GM12878 (cell line): ENCODE results near the gene NET1. TPM values are rescaled to one million over a fixed set of nuclear protein-coding genes. Genes with fewer than 3 reads are reported as not detected.

ENCODE experiments used
- ATAC-seq: fragments of 200-7000 bp; cut with Tn5 transposase; 3 replicates; pipeline ENCODE4 v1.9.1; 2020; ENCODE audit warnings: mild to moderate bottlenecking, moderate library complexity
- BruUV-seq: library from RNA; stranded (reverse); fragments of 400-500 nt; replicated peaks from 2 replicates; lab custom pipeline; 2021; lab: Mats Ljungman, UMichigan
- CTCF ChIA-PET: fragments of 300-600 bp; sonication (Branson Sonifier 250); formaldehyde crosslinking; extraction: SDS; loops from one replicate; lab custom pipeline; 2021; ENCODE audit warnings: inconsistent platforms; lab: Yijun Ruan, JAX
- POLR2A ChIA-PET: fragments of 350-600 bp; formaldehyde crosslinking; extraction: SDS; loops from one replicate; lab custom pipeline; 2021; ENCODE audit warnings: inconsistent platforms; lab: Charles Lee
- RAD21 ChIA-PET: fragments of 300-600 bp; sonication (Branson Sonifier 250); formaldehyde crosslinking; loops from one replicate; lab custom pipeline; 2023; ENCODE audit warnings: antibody characterized with exemption; ENCODE audit not compliant: unreplicated experiment; lab: Charles Lee
- SMC1A ChIA-PET: fragments of 300-600 bp; sonication (Branson Sonifier 250); formaldehyde crosslinking; loops from one replicate; lab custom pipeline; 2023; ENCODE audit not compliant: unreplicated experiment, uncharacterized antibody; lab: Charles Lee
- DNase-seq: peaks from one replicate; pipeline ENCODE4 v3.0.0-alpha.2; 2011; ENCODE audit warnings: low read depth, low spot score
- FAIRE-seq: peaks from 3 replicates; lab custom pipeline; 2011; peaks lifted over from hg19 to GRCh38; lab: Jason Lieb, UNC
- H2AFZ ChIP-seq: 2 replicates; pipeline ENCODE4 v1.6.0; 2011; ENCODE audit warnings: low read depth, low read length, control low read depth; ENCODE audit not compliant: control insufficient read depth
- H3K27ac ChIP-seq: 2 replicates; pipeline ENCODE4 v1.5.1; 2011; ENCODE audit warnings: control low read depth; ENCODE audit not compliant: control insufficient read depth, insufficient read depth
- H3K27me3 ChIP-seq, 2 experiments: replicated peaks in 1 of 2; 2 replicates each; pipeline versions ENCODE4 v1.6.0 to v1.6.1; 2011; ENCODE audit warnings: low read length in 1 of 2; ENCODE audit not compliant: control insufficient read depth in 2 of 2, insufficient read depth in 2 of 2
- H3K36me3 ChIP-seq, 2 experiments: 2 replicates each; pipeline ENCODE4 v1.5.1; 2011; ENCODE audit warnings: low read length in 1 of 2; ENCODE audit not compliant: control insufficient read depth in 2 of 2, insufficient read depth in 2 of 2
- H3K4me1 ChIP-seq: 2 replicates; pipeline ENCODE4 v1.6.1; 2011; ENCODE audit warnings: mild to moderate bottlenecking, low read length, moderate library complexity, mixed read lengths; ENCODE audit not compliant: control insufficient read depth, insufficient read depth
- H3K4me2 ChIP-seq: 2 replicates; pipeline ENCODE4 v1.6.0; 2011; ENCODE audit warnings: control low read depth; ENCODE audit not compliant: control insufficient read depth, insufficient read depth
- H3K4me3 ChIP-seq: fragments of 200-600 bp; sonication (generic); 2 replicates; pipeline ENCODE4 v1.5.1; 2016
- H3K79me2 ChIP-seq: 2 replicates; pipeline ENCODE4 v1.6.0; 2011; ENCODE audit warnings: low read length; ENCODE audit not compliant: control insufficient read depth, insufficient read depth
- H3K9ac ChIP-seq: 2 replicates; pipeline ENCODE4 v1.8.0; 2011; ENCODE audit warnings: low read length, control low read depth, mixed read lengths; ENCODE audit not compliant: control insufficient read depth, insufficient read depth
- H3K9me3 ChIP-seq: replicated peaks from 3 replicates; pipeline ENCODE4 v1.5.1; 2011; ENCODE audit warnings: mild to moderate bottlenecking, low read length; ENCODE audit not compliant: control insufficient read depth, insufficient read depth
- H4K20me1 ChIP-seq: 2 replicates; pipeline ENCODE4 v1.6.0; 2011; ENCODE audit not compliant: control insufficient read depth, insufficient read depth
- RELB ChIP-seq: fragments of 450-650 bp; IDR thresholded peaks from 2 replicates; pipeline ENCODE4 v1.6.1; 2017; ENCODE audit warnings: low read depth, mild to moderate bottlenecking, moderate library complexity
- STAT3 ChIP-seq: IDR thresholded peaks from 2 replicates; pipeline ENCODE4 v1.6.1; 2011; ENCODE audit warnings: low read depth, low read length, improper control_type of control experiment
- WGBS: methylation state at CpG from one replicate; pipeline ENCODE4 v1.1.6; 2016; ENCODE audit warnings: low lambda C conversion rate; ENCODE audit not compliant: insufficient replicate concordance, insufficient coverage; ENCODE audit errors: missing lambda C conversion rate; 5-methylcytosine and 5-hydroxymethylcytosine counted together
- in situ Hi-C: fragments of 300-500 bp; cut with MboI; formaldehyde crosslinking; loops from 9 replicates; pipeline ENCODE4 v1.14.3; 2018; ENCODE audit warnings: mixed read lengths
- intact Hi-C: fragments of 100-400 bp; cut with micrococcal nuclease; formaldehyde crosslinking; loops from one replicate; pipeline ENCODE4 v1.14.2; 2022; ENCODE audit not compliant: unreplicated experiment
- polyA plus RNA-seq, 11 experiments: library from polyadenylated mRNA; depleted of rRNA in 4 of 11; unstranded in 6 of 11; stranded (reverse) in 5 of 11; fragments of >200 nt; fragmentation: Nextera tagmentation in 4 of 11; fragmentation: Illumina TruSeq in 1 of 11; extraction: Ambion mirVana in 4 of 11; extraction: Trizol in 1 of 11; gene quantifications; 1 replicate in 1 of 11; 2 replicates in 10 of 11; pipeline versions ENCODE4 v1.2.1 to v1.2.3, GENCODE V29; 2011 to 2016; ENCODE audit warnings: inconsistent platforms in 2 of 11, missing spikeins in 2 of 11, low read depth in 1 of 11
- total RNA-seq, 4 experiments: library from RNA; depleted of rRNA in 3 of 4; stranded (reverse); fragments of >200 nt in 3 of 4; fragmentation: Illumina TruSeq in 1 of 4; extraction: Trizol in 1 of 4; gene quantifications; 2 replicates each; pipeline versions ENCODE4 v1.2.1 to v1.2.3, GENCODE V29; 2013 to 2021

NET1 gene
- total and polyA plus RNA-seq, 10 of the 15 experiments (the other 5 are each of a cell fraction or from before 2014, with no cell fraction given) = 6.5 to 22.7 (median 18.4) TPM

GRCh38 chr10:5413012-5413938 is 918 bp downstream of the NET1 start:
- TF ChIP-seq RELB = 0 out of 2 replicates have a peak, but pooled peaks have one; percentile 19
- no peak for TF ChIP-seq STAT3
- WGBS = 40% methylated on average over 13 of the region's 20 CpGs
- Histone ChIP-seq H4K20me1 (no peaks in the 10 kb centered on the region), H3K79me2 (peaks cover 19% of the 10 kb centered on the region), H3K36me3 (no peaks in the 10 kb centered on the region), H3K27me3 (peaks cover 0 to 4% of the 10 kb centered on the region in 2 experiments; a peak in 1 of 4 replicates), H3K9ac (peak overlapping the region; percentile 59), H3K4me2 (peak overlapping the region; percentile 93), H3K27ac (no peak overlapping the region; the same call in 1 of the 2 replicates), H3K9me3 (peaks cover 3% of the 10 kb centered on the region; the same call in 1 of the 3 replicates), H3K4me1 (no peaks in the 10 kb centered on the region), H3K4me3 (peak overlapping the region; percentile 68), H2AFZ (peak overlapping the region; percentile 45)
- ChIA-PET RAD21 (interaction anchor here (1.4 kb wide), 1 partner anchor 30 kb away, joined by 3 read pairs; no protein-coding TSS in a partner anchor), POLR2A (interaction anchor here (0.6 kb wide), 1 partner anchor 392 kb away, joined by 3 read pairs; no protein-coding TSS in a partner anchor), SMC1A (interaction anchor here (1.1 to 1.4 kb wide), 2 partner anchors 12 to 21 kb away, joined by 3 to 4 read pairs; no protein-coding TSS in a partner anchor), CTCF (interaction anchor here (0.9 to 2.4 kb wide), 4 partner anchors 12 to 210 kb away, joined by 3 to 15 read pairs (median 6); no protein-coding TSS in a partner anchor)
- no peak for DNase-seq
- intact Hi-C loops = no loop called here
- BruUV-seq = TSS peak; percentile 57
- no peak for FAIRE-seq
- peak; percentile 11 for ATAC-seq
- in situ Hi-C loops = no loop called here
